SK-N-SH treated with all-trans-retinoic acid at 6 μM for 48 hours (cell line): Measurements from ENCODE around the gene STX1B.

Experiments used
- ATAC-seq: fragments of 200-7000 bp; cut with Tn5 transposase; 3 replicates; pipeline ENCODE4 v1.9.1; 2020; ENCODE audit warnings: mild to moderate bottlenecking, moderate library complexity
- BACH2 ChIP-seq: fragments of 250-450 bp; sonication (Bioruptor Pico); IDR thresholded peaks from 2 replicates; pipeline ENCODE4 v1.9.0; 2021; ENCODE audit warnings: mild to moderate bottlenecking, borderline replicate concordance
- CREB5 ChIP-seq: fragments of 250-450 bp; sonication (Bioruptor Pico); IDR thresholded peaks from 2 replicates; pipeline ENCODE4 v1.5.1; 2020; ENCODE audit warnings: low read depth, mild to moderate bottlenecking, moderate library complexity
- CSDC2 ChIP-seq: fragments of 250-450 bp; sonication (Bioruptor Pico); IDR thresholded peaks from 2 replicates; pipeline ENCODE4 v1.5.0; 2020; ENCODE audit warnings: mild to moderate bottlenecking, moderate library complexity
- CSRNP3 ChIP-seq: fragments of 250-450 bp; sonication (Bioruptor Pico); IDR thresholded peaks from 2 replicates; pipeline ENCODE4 v1.5.1; 2021; ENCODE audit warnings: mild to moderate bottlenecking, moderate library complexity
- ESRRG ChIP-seq: fragments of 250-450 bp; sonication (Bioruptor Pico); IDR thresholded peaks from 2 replicates; pipeline ENCODE4 v1.6.1; 2021; ENCODE audit warnings: mild to moderate bottlenecking
- GLIS3 ChIP-seq: fragments of 250-450 bp; sonication (Bioruptor Pico); IDR thresholded peaks from 2 replicates; pipeline ENCODE4 v1.5.0; 2020; ENCODE audit warnings: mild to moderate bottlenecking, moderate library complexity
- OSR1 ChIP-seq: fragments of 250-450 bp; sonication (Bioruptor Pico); IDR thresholded peaks from 2 replicates; pipeline ENCODE4 v1.8.0; 2022; ENCODE audit warnings: moderate library complexity, mild to moderate bottlenecking, inconsistent platforms
- PATZ1 ChIP-seq: fragments of 250-450 bp; sonication (Bioruptor Pico); IDR thresholded peaks from 2 replicates; pipeline ENCODE4 v1.8.0; 2020; ENCODE audit warnings: mild to moderate bottlenecking, moderate library complexity, borderline replicate concordance
- PPARA ChIP-seq: fragments of 250-450 bp; sonication (Bioruptor Pico); IDR thresholded peaks from 2 replicates; pipeline ENCODE4 v1.5.0; 2020; ENCODE audit warnings: mild to moderate bottlenecking, borderline replicate concordance
- SNAI2 ChIP-seq: fragments of 250-450 bp; sonication (Bioruptor Pico); IDR thresholded peaks from 2 replicates; pipeline ENCODE4 v1.5.0; 2020; ENCODE audit warnings: mild to moderate bottlenecking, moderate library complexity
- TCF4 ChIP-seq: fragments of 250-450 bp; sonication (Bioruptor Pico); IDR thresholded peaks from 2 replicates; pipeline ENCODE4 v1.8.0; 2021; ENCODE audit warnings: mild to moderate bottlenecking, moderate library complexity, borderline replicate concordance
- TOX ChIP-seq: fragments of 250-450 bp; sonication (Bioruptor Pico); IDR thresholded peaks from 2 replicates; pipeline ENCODE4 v1.8.0; 2021; ENCODE audit warnings: mild to moderate bottlenecking, moderate library complexity, borderline replicate concordance
- TSHZ2 ChIP-seq: fragments of 250-450 bp; sonication (Bioruptor Pico); IDR thresholded peaks from 2 replicates; pipeline ENCODE4 v1.5.0; 2020; ENCODE audit warnings: mild to moderate bottlenecking, moderate library complexity
- ZC3H10 ChIP-seq: fragments of 250-450 bp; sonication (Bioruptor Pico); IDR thresholded peaks from 2 replicates; pipeline ENCODE4 v1.5.1; 2021; ENCODE audit warnings: mild to moderate bottlenecking, moderate library complexity
- ZFP30 ChIP-seq: fragments of 450-650 bp; formaldehyde crosslinking; IDR thresholded peaks from 2 replicates; pipeline ENCODE4 v1.5.0; 2022; ENCODE audit warnings: mild to moderate bottlenecking, moderate library complexity
- ZNF565 ChIP-seq: fragments of 450-650 bp; formaldehyde crosslinking; conservative IDR thresholded peaks from 2 replicates; pipeline ENCODE4 v1.5.0; 2020; ENCODE audit warnings: low read depth, mild to moderate bottlenecking, moderate library complexity
- ZNF70 ChIP-seq: fragments of 450-650 bp; formaldehyde crosslinking; IDR thresholded peaks from 2 replicates; pipeline ENCODE4 v1.5.0; 2020; ENCODE audit warnings: mild to moderate bottlenecking, moderate library complexity

The STX1B gene

GRCh38 chr16:30997725-30998711 lies 12.4 kb downstream of the STX1B start:
- TF ChIP-seq ESRRG (no peak), CREB5 (no peak), OSR1 (CRISPR knock-in tag) (no peak), CSDC2 (CRISPR knock-in tag) (no peak), ZNF70 (CRISPR knock-in tag) (no peak), ZNF565 (no peak), BACH2 (CRISPR knock-in tag) (no peak), PATZ1 (CRISPR knock-in tag) (no peak), TSHZ2 (CRISPR knock-in tag) (no peak), CSRNP3 (CRISPR knock-in tag) (no peak), SNAI2 (CRISPR knock-in tag) (no peak), GLIS3 (CRISPR knock-in tag) (no peak), PPARA (CRISPR knock-in tag) (no peak)
- ATAC-seq = peak; percentile 88

GRCh38 chr16:30996985-30997724 lies 13.3 kb downstream of the STX1B start:
- TF ChIP-seq BACH2 (CRISPR knock-in tag) (no peak), CSDC2 (CRISPR knock-in tag) (no peak), TOX (no peak), ZFP30 (CRISPR knock-in tag) (no peak), PPARA (CRISPR knock-in tag) (no peak), ZNF565 (no peak), PATZ1 (CRISPR knock-in tag) (no peak), GLIS3 (CRISPR knock-in tag) (no peak), ZC3H10 (CRISPR knock-in tag) (no peak), TCF4 (no peak), CSRNP3 (CRISPR knock-in tag) (no peak)
- ATAC-seq = peak; percentile 87
